Sigmoid colon (tissue), 3 donors: ENCODE data around the gene RNF181.

Source experiments
- CTCF ChIP-seq, 4 experiments: fragments of 450-650 bp in 3 of 4; fragments of 200-600 bp in 1 of 4; IDR thresholded peaks; one replicate each; pipeline ENCODE4 v1.5.1; 2016 to 2019; ENCODE audit warnings: antibody characterized with exemption in 4 of 4, mild to moderate bottlenecking in 3 of 4, moderate library complexity in 2 of 4
- POLR2A ChIP-seq, 2 donors: fragments of 450-650 bp; IDR thresholded peaks; one replicate each; pipeline ENCODE4 v1.6.1; 2016; ENCODE audit warnings: antibody characterized with exemption in 2 of 2, mild to moderate bottlenecking in 2 of 2, moderate library complexity in 2 of 2

GRCh38 chr2:85594715-85595300 is 737 bp upstream of the RNF181 start:
- no peak for TF ChIP-seq CTCF (IDR thresholded peaks at IDR 0.05)
- no peak for TF ChIP-seq POLR2A (IDR thresholded peaks at IDR 0.05)
